ENCODE data around the gene GNAQ. TPM values are rescaled to one million over a fixed set of nuclear protein-coding genes. Genes with fewer than 3 reads are reported as not detected.

GNAQ gene
- total and polyA plus RNA-seq, 9 donors, result 22.0 to 72.2 (median 53.1) TPM

DNA sequence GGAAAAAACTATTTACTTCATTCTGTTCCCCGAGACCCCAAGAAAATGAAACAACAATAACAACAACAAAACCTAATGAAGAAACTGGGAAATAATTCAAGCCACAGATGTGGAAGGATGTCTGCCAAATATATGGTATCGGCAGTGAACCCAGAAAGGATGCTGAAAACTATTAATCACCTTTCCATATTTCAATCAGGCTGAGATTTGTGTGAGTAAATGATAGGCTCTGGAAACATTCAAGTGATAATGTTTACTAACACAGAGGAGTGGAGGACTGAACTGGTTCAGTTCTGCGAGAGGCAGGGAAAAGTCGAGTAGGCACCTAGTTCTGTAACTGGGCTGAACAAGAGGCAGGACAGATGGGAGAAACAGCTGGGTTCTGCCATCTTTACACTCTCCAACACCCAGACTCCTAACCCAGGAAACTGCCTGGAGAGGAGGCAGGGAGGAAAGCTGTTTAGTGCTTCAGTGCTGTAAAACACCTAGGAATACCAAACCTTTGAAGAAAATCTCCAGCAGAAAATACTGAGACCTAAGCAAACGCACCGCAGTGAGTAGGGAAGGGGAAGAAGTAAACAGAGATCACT is 286.7 kb downstream of the GNAQ start:
- H3K36me3 ChIP-seq, result no peaks in the 10 kb centered on the region
- H3K27me3 ChIP-seq, result no peaks in the 10 kb centered on the region
- WGBS, 3 donors, result 37 to 72% (median 39%) methylated on average over 6 of the region's 6 CpGs
- no peak overlapping the region for H3K27ac ChIP-seq
- intact Hi-C loops (cut with DNase I), result loop anchor here in 1 of 4 donors (5.0 kb wide), 1 partner anchor 298 kb away; no protein-coding TSS in a partner anchor
- DNase-seq, result no peak
- H3K4me1 ChIP-seq (ENCODE audit: insufficient read depth), result peaks cover 1% of the 10 kb centered on the region
- H3K9me3 ChIP-seq, result no peaks in the 10 kb centered on the region
- no peak for TF ChIP-seq POLR2A (IDR thresholded peaks at IDR 0.05)
- TF ChIP-seq, protein P1, sequence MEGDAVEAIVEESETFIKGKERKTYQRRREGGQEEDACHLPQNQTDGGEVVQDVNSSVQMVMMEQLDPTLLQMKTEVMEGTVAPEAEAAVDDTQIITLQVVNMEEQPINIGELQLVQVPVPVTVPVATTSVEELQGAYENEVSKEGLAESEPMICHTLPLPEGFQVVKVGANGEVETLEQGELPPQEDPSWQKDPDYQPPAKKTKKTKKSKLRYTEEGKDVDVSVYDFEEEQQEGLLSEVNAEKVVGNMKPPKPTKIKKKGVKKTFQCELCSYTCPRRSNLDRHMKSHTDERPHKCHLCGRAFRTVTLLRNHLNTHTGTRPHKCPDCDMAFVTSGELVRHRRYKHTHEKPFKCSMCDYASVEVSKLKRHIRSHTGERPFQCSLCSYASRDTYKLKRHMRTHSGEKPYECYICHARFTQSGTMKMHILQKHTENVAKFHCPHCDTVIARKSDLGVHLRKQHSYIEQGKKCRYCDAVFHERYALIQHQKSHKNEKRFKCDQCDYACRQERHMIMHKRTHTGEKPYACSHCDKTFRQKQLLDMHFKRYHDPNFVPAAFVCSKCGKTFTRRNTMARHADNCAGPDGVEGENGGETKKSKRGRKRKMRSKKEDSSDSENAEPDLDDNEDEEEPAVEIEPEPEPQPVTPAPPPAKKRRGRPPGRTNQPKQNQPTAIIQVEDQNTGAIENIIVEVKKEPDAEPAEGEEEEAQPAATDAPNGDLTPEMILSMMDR (IDR thresholded peaks at IDR 0.05), result no peak
- no peak for TF ChIP-seq EP300 (IDR thresholded peaks at IDR 0.05)
- no peak overlapping the region for H3K4me3 ChIP-seq

DNA sequence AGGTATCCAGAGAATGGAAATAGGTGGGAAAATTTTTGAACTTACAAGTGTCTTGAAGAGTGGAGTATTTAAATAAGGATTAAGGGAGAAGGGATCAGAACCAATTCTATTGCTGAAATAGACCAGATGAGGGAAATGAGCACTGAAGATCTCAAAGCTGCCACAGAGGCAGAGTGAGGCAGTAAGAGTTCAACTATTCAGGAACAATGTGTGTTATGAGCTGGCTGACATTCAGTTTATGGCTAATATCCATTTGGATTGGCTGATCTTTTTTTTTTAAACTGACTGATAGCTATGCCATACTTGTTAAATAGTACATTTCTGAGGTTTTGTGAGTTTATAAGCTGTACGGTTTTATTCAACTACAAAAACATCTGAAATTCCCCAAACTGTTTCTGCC is 288.2 kb downstream of the GNAQ start:
- intact Hi-C loops (cut with DNase I), result no loop called here
- WGBS, 3 donors, result 19 to 69% (median 28%) methylated on average over 1 of the region's 1 CpG
- peaks cover 1% of the 10 kb centered on the region for H3K4me1 ChIP-seq (ENCODE audit: insufficient read depth)
- TF ChIP-seq EP300 (IDR thresholded peaks at IDR 0.05) (no peak), POLR2A (IDR thresholded peaks at IDR 0.05) (no peak)
- TF ChIP-seq, protein P1 (IDR thresholded peaks at IDR 0.05), result no peak
- H3K4me3 ChIP-seq, result no peak overlapping the region
- no peaks in the 10 kb centered on the region for H3K36me3 ChIP-seq
- H3K27ac ChIP-seq, result no peak overlapping the region
- no peak for DNase-seq
- no peaks in the 10 kb centered on the region for H3K27me3 ChIP-seq
- H3K9me3 ChIP-seq, result no peaks in the 10 kb centered on the region

DNA sequence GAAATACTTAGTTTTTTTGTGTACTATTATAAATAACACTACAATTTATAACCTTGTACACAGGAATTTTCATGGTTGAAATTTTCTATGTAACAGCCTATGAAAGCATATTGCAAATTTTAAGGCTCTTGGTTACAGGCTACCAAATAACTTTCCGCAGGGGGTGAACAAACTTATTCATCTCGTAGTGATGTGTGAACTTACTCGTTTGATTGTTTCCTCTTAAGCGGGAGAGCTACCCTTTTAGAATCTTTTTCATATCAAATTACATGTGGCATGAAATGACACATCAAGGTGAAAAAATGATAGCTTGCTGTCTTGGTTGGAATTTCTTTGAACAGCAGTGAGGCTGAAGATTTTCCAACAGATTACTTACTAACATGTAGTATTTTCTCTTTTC is 292.7 kb downstream of the GNAQ start:
- Histone ChIP-seq H3K9me3 (no peaks in the 10 kb centered on the region), H3K4me3 (no peak overlapping the region), H3K36me3 (no peaks in the 10 kb centered on the region), H3K27ac (no peak overlapping the region), H3K4me1 (ENCODE audit: insufficient read depth) (peaks cover 5% of the 10 kb centered on the region), H3K27me3 (no peaks in the 10 kb centered on the region)
- 92 to 97% (median 95%) methylated on average over 4 of the region's 4 CpGs for WGBS, 3 donors
- DNase-seq, result no peak
- intact Hi-C loops (cut with DNase I), result no loop called here
- TF ChIP-seq EP300 (IDR thresholded peaks at IDR 0.05), result no peak
- TF ChIP-seq POLR2A (IDR thresholded peaks at IDR 0.05), result no peak
- TF ChIP-seq, protein P1 (IDR thresholded peaks at IDR 0.05), result no peak

DNA sequence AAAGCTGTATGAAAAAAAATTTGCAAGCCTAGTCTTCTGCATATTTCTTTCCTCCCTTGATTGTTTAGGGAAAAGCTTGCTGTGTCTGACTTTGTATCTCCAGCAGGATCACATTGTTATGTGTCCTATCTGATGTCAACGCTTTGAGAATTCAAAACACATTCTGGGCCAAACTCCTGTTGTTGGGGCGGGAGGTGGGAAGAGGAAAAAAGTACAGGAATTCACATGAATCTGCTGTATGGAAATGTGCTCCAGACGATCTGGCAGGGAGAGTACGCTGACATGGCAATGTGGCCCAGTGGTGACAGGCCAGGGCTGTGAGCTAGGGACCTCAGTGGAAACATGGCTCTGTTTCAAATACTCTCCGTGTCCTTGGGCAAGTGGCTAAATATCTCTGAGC is 296.1 kb downstream of the GNAQ start:
- intact Hi-C loops (cut with DNase I), result no loop called here
- H3K4me3 ChIP-seq, result no peak overlapping the region
- no peak for DNase-seq
- WGBS, 3 donors, result 16 to 69% (median 16%) methylated on average over 5 of the region's 5 CpGs
- H3K27ac ChIP-seq, result no peak overlapping the region
- TF ChIP-seq EP300 (IDR thresholded peaks at IDR 0.05), result no peak
- TF ChIP-seq, protein P1 (IDR thresholded peaks at IDR 0.05), result no peak
- TF ChIP-seq POLR2A (IDR thresholded peaks at IDR 0.05), result no peak
- no peaks in the 10 kb centered on the region for H3K36me3 ChIP-seq
- no peaks in the 10 kb centered on the region for H3K27me3 ChIP-seq
- peaks cover 5% of the 10 kb centered on the region for H3K4me1 ChIP-seq (ENCODE audit: insufficient read depth)
- no peaks in the 10 kb centered on the region for H3K9me3 ChIP-seq
